Neuronal stem cell (in vitro differentiated cells): ENCODE results near the gene ATXN7L3.

Experiments
- DNase-seq: peaks from one replicate; pipeline ENCODE4 v3.0.0-alpha.2; 2013; ENCODE audit warnings: low spot score
- H2AFZ ChIP-seq: one replicate; pipeline ENCODE4 v1.6.1; 2013; ENCODE audit warnings: mild to moderate bottlenecking, low read length, inconsistent platforms
- H2AK5ac ChIP-seq: 2 replicates; pipeline ENCODE4 v1.6.1; 2013; ENCODE audit warnings: low read depth, mild to moderate bottlenecking, inconsistent platforms, low read length, moderate library complexity, mixed read lengths
- H2BK120ac ChIP-seq: 2 replicates; pipeline ENCODE4 v1.6.1; 2013; ENCODE audit warnings: low read depth, mild to moderate bottlenecking, inconsistent platforms, low read length, moderate library complexity, mixed read lengths
- H2BK12ac ChIP-seq: one replicate; pipeline ENCODE4 v1.6.1; 2013; ENCODE audit warnings: low read length, inconsistent platforms
- H2BK15ac ChIP-seq: 2 replicates; pipeline ENCODE4 v1.6.1; 2013; ENCODE audit warnings: mild to moderate bottlenecking, low read length, inconsistent platforms, mixed read lengths
- H2BK5ac ChIP-seq: one replicate; pipeline ENCODE4 v1.6.1; 2013; ENCODE audit warnings: inconsistent platforms, mild to moderate bottlenecking, low read length, moderate library complexity
- H3K14ac ChIP-seq: one replicate; pipeline ENCODE4 v1.6.1; 2013; ENCODE audit warnings: low read length, inconsistent platforms
- H3K18ac ChIP-seq: 2 replicates; pipeline ENCODE4 v1.6.1; 2013; ENCODE audit warnings: low read length, inconsistent platforms
- H3K23ac ChIP-seq: 2 replicates; pipeline ENCODE4 v1.6.1; 2013; ENCODE audit warnings: low read depth, mild to moderate bottlenecking, mixed read lengths, low read length, inconsistent platforms; ENCODE audit not compliant: poor library complexity
- H3K27ac ChIP-seq: replicated peaks from 3 replicates; pipeline ENCODE4 v1.5.1; 2013; ENCODE audit warnings: low read length, inconsistent platforms
- H3K27me3 ChIP-seq, 3 experiments: 2 replicates each; pipeline ENCODE4 v1.6.1; 2013; ENCODE audit warnings: low read length in 3 of 3, mild to moderate bottlenecking in 2 of 3, inconsistent platforms in 1 of 3, low read depth in 1 of 3, mixed read lengths in 1 of 3, moderate library complexity in 1 of 3; ENCODE audit not compliant: control insufficient read depth in 3 of 3, insufficient read depth in 3 of 3
- H3K36me3 ChIP-seq, 2 donors: replicated peaks in 1 of 2; 2 replicates each; pipeline ENCODE4 v1.6.1; 2013; ENCODE audit warnings: low read length in 2 of 2; ENCODE audit not compliant: control insufficient read depth in 2 of 2, insufficient read depth in 2 of 2
- H3K4ac ChIP-seq: 2 replicates; pipeline ENCODE4 v1.6.1; 2013; ENCODE audit warnings: inconsistent platforms, mild to moderate bottlenecking, low read length, moderate library complexity
- H3K4me1 ChIP-seq, 2 donors: 1 replicate in 1 of 2; 2 replicates in 1 of 2; pipeline ENCODE4 v1.6.1; 2013; ENCODE audit warnings: low read length in 2 of 2, low read depth in 1 of 2; ENCODE audit not compliant: control insufficient read depth in 2 of 2, insufficient read depth in 1 of 2
- H3K4me2 ChIP-seq: one replicate; pipeline ENCODE4 v1.6.1; 2013; ENCODE audit warnings: mild to moderate bottlenecking, low read length, inconsistent platforms; ENCODE audit not compliant: insufficient read depth, poor library complexity, severe bottlenecking
- H3K4me3 ChIP-seq, 2 donors: 2 replicates each; pipeline ENCODE4 v1.5.1; 2013; ENCODE audit warnings: low read length in 2 of 2, mild to moderate bottlenecking in 2 of 2, inconsistent platforms in 1 of 2, moderate library complexity in 1 of 2
- H3K79me1 ChIP-seq: one replicate; pipeline ENCODE4 v1.6.1; 2013; ENCODE audit warnings: low read depth, mild to moderate bottlenecking, inconsistent platforms, low read length, moderate library complexity
- H3K9ac ChIP-seq: one replicate; pipeline ENCODE4 v1.6.1; 2013; ENCODE audit warnings: mild to moderate bottlenecking, low read depth, low read length, inconsistent platforms; ENCODE audit not compliant: poor library complexity
- H3K9me3 ChIP-seq, 2 donors: replicated peaks in 1 of 2; 2 replicates each; pipeline versions ENCODE3 to v1.6.1; 2013; ENCODE audit warnings: low read length in 2 of 2, mild to moderate bottlenecking in 2 of 2, inconsistent platforms in 1 of 2, low read depth in 1 of 2, mixed read lengths in 1 of 2, moderate library complexity in 1 of 2; ENCODE audit not compliant: control insufficient read depth in 2 of 2, insufficient read depth in 1 of 2
- H4K8ac ChIP-seq: one replicate; pipeline ENCODE4 v1.6.1; 2013; ENCODE audit warnings: low read depth, mild to moderate bottlenecking, inconsistent platforms, low read length, moderate library complexity
- H4K91ac ChIP-seq: one replicate; pipeline ENCODE4 v1.6.1; 2013; ENCODE audit warnings: low read length, low read depth, mild to moderate bottlenecking, inconsistent platforms; ENCODE audit not compliant: poor library complexity
- WGBS, 2 donors: extraction: QIAGEN DNeasy Blood & Tissue Kit; methylation state at CpG; one replicate each; pipeline ENCODE4 v1.1.7; 2013; ENCODE audit warnings: missing lambda C conversion rate in 2 of 2, mixed read lengths in 1 of 2; ENCODE audit not compliant: insufficient read length in 2 of 2, insufficient replicate concordance in 1 of 2; ENCODE audit errors: extremely low coverage in 2 of 2; 5-methylcytosine and 5-hydroxymethylcytosine counted together

Gene ATXN7L3

GRCh38 chr17:44198721-44199552, 747 bp downstream of the ATXN7L3 start:
- Histone ChIP-seq H3K27ac (peak overlapping the region; percentile 98), H2BK5ac (peak overlapping the region; percentile 32), H2AK5ac (peak overlapping the region; percentile 20), H4K91ac (peak overlapping the region; percentile 49), H3K27me3 (no peaks in the 10 kb centered on the region), H3K9ac (peak overlapping the region; percentile 92), H3K36me3 (peaks cover 31 to 40% of the 10 kb centered on the region in 2 donors), H2BK15ac (no peak overlapping the region), H3K4me3 (peak overlapping the region; percentile 85 to 87), H3K18ac (peak overlapping the region; percentile 94), H4K8ac (peak overlapping the region; percentile 98), H3K23ac (peak overlapping the region; percentile 38), H3K4me1 (peaks cover 11 to 13% of the 10 kb centered on the region in 2 donors), H2BK120ac (no peak overlapping the region), H3K4me2 (peak overlapping the region; percentile 90), H3K79me1 (peaks cover 18% of the 10 kb centered on the region), H3K14ac (no peak overlapping the region), H3K9me3 (no peaks in the 10 kb centered on the region), H3K4ac (no peak overlapping the region), H2AFZ (peak overlapping the region; percentile 77), H2BK12ac (no peak overlapping the region)
- no CpG with 5 or more reads among the region's 68 CpGs for WGBS, 2 donors
- DNase-seq: peak; percentile 65

GRCh38 chr17:44197980-44198720, 1.5 kb downstream of the ATXN7L3 start:
- H3K4ac ChIP-seq: no peak overlapping the region
- peak overlapping the region; percentile 63 for H2AFZ ChIP-seq
- H3K27ac ChIP-seq: peak overlapping the region; percentile 10
- H3K4me3 ChIP-seq: peak overlapping the region; percentile 81 to 87
- no peak overlapping the region for H2BK12ac ChIP-seq
- no peaks in the 10 kb centered on the region for H3K27me3 ChIP-seq
- no peak overlapping the region for H3K14ac ChIP-seq
- H4K8ac ChIP-seq: peak overlapping the region; percentile 98
- peak overlapping the region; percentile 20 for H2AK5ac ChIP-seq
- no peak overlapping the region for H2BK120ac ChIP-seq
- DNase-seq: no peak
- no peaks in the 10 kb centered on the region for H3K9me3 ChIP-seq
- no peak overlapping the region for H2BK15ac ChIP-seq
- peak overlapping the region; percentile 32 for H2BK5ac ChIP-seq
- H4K91ac ChIP-seq: no peak overlapping the region
- peak overlapping the region; percentile 21 for H3K23ac ChIP-seq
- peaks cover 11 to 12% of the 10 kb centered on the region in 2 donors for H3K4me1 ChIP-seq
- WGBS, 2 donors: no CpG with 5 or more reads among the region's 11 CpGs
- H3K18ac ChIP-seq: peak overlapping the region; percentile 66
- peak overlapping the region; percentile 92 for H3K9ac ChIP-seq
- peaks cover 18% of the 10 kb centered on the region for H3K79me1 ChIP-seq
- peaks cover 38 to 48% of the 10 kb centered on the region in 2 donors for H3K36me3 ChIP-seq
- H3K4me2 ChIP-seq: peak overlapping the region; percentile 90

GRCh38 chr17:44197107-44197506, 2.6 kb downstream of the ATXN7L3 start:
- H3K27me3 ChIP-seq: no peaks in the 10 kb centered on the region
- H3K23ac ChIP-seq: no peak overlapping the region
- H3K36me3 ChIP-seq: peaks cover 44 to 58% of the 10 kb centered on the region in 2 donors
- peaks cover 18% of the 10 kb centered on the region for H3K79me1 ChIP-seq
- H2AK5ac ChIP-seq: no peak overlapping the region
- H2BK120ac ChIP-seq: no peak overlapping the region
- no peak for DNase-seq
- no peak overlapping the region for H2BK12ac ChIP-seq
- H2BK5ac ChIP-seq: no peak overlapping the region
- no peak overlapping the region for H2AFZ ChIP-seq
- H3K9ac ChIP-seq: no peak overlapping the region
- no peak overlapping the region for H3K4ac ChIP-seq
- no peaks in the 10 kb centered on the region for H3K9me3 ChIP-seq
- H3K4me1 ChIP-seq: peaks cover 11% of the 10 kb centered on the region in 2 donors
- no peak overlapping the region for H3K4me3 ChIP-seq
- H3K18ac ChIP-seq: no peak overlapping the region
- no CpG with 5 or more reads among the region's 15 CpGs for WGBS, 2 donors
- no peak overlapping the region for H3K14ac ChIP-seq
- no peak overlapping the region for H3K4me2 ChIP-seq
- no peak overlapping the region for H2BK15ac ChIP-seq
- no peak overlapping the region for H4K91ac ChIP-seq
- H4K8ac ChIP-seq: no peak overlapping the region
- H3K27ac ChIP-seq: no peak overlapping the region
